Stimulated activated CD4-positive, alpha-beta T cell treated with anti-CD3 and anti-CD28 coated beads, Interleukin-15, amount 100 ng/mL, for 48 hours (primary cell): ENCODE measurements around the gene MYH15.

ENCODE experiments used
- DNase-seq, 2 donors: peaks; one replicate each; pipeline ENCODE4 v3.0.0-alpha.2; 2020; ENCODE audit warnings: low read depth in 2 of 2

Gene MYH15

DNA sequence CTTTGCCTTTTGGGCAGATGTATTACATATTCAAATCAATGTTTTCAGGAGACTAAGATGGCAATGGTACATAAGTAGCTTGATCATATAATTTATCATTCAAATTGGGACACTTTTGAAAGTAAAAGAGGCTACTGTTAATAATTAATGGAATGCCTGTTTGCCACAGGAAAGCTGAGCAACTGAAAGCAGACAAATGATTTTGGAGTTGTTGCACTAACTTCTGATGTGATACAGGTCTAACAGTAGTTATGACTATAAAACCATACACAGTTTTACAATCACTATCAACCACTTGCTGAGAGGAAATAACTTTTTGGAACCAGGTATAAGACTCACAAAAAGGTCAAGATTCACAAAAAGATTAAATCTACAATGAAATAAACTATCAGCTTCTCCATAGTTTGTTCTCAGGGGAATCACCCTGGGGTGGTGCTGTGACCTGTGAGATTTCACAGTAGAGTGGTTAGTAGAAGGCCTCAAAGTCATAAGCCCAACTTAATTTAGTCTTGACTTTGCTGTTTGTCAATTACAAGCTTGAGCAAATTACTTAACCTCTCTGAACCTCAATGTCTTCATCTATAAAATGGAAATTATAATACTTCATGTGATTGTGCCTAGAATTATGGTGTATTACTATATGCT lies 171.4 kb downstream of the MYH15 start:
- no peak for DNase-seq

- no peak for DNase-seq
Observed at GRCh38 chr3:108334701-108335100, 175.7 kb downstream of the MYH15 start.

GRCh38 chr3:108333961-108334360 lies 176.4 kb downstream of the MYH15 start:
- DNase-seq: no peak

DNA sequence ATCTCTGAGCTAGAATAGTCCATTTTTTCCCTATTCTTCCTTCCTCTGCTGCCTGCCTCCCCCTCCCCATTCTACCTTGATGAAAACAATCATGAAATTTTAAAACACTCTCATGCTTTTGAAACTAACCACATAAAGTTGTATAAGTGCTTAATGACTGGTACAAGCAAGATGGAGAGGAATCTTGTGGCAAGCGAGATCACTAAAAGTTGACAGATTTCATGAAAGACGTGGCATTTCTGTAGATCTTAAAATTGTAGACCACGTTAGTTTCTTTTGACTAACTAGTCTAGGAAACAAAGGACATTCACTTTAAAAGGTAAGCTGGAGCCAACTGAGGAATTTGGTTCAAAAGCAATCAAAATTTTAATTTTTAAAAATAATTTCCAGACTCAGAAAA lies 178.6 kb downstream of the MYH15 start:
- no peak for DNase-seq
